Fibroblast of lung (primary cell): ENCODE measurements around the gene CNDP1. TPM values are rescaled to one million over a fixed set of nuclear protein-coding genes. Genes with fewer than 3 reads are reported as not detected.
"Not testable (repeated sequence)": the region's sequence is repeated elsewhere in the genome, so short reads cannot be mapped to it uniquely, and the experiment has no call there.

Experiments used
- DNase-seq, 2 donors: peaks; one replicate each; pipeline versions ENCODE4 v3.0.0 to v3.0.0-alpha.2; 2010; ENCODE audit warnings: low read depth in 2 of 2
- H2AFZ ChIP-seq: 2 replicates; pipeline ENCODE4 v1.5.1; 2012; ENCODE audit warnings: low read length, control low read depth, inconsistent platforms
- H3K27ac ChIP-seq: 2 replicates; pipeline ENCODE4 v1.5.1; 2011; ENCODE audit warnings: low read length, control low read depth; ENCODE audit not compliant: insufficient read depth
- H3K27me3 ChIP-seq: 2 replicates; pipeline ENCODE4 v1.5.1; 2011; ENCODE audit warnings: mild to moderate bottlenecking, low read length; ENCODE audit not compliant: control insufficient read depth, insufficient read depth
- H3K36me3 ChIP-seq: 2 replicates; pipeline ENCODE4 v1.5.1; 2011; ENCODE audit warnings: low read length; ENCODE audit not compliant: control insufficient read depth, insufficient read depth
- H3K4me1 ChIP-seq: 2 replicates; pipeline ENCODE4 v1.5.1; 2011; ENCODE audit warnings: low read length; ENCODE audit not compliant: control insufficient read depth, insufficient read depth; ENCODE audit errors: extremely low read depth
- H3K4me2 ChIP-seq: 2 replicates; pipeline ENCODE4 v1.5.1; 2011; ENCODE audit warnings: low read length, control low read depth; ENCODE audit not compliant: insufficient read depth; ENCODE audit errors: extremely low read depth
- H3K4me3 ChIP-seq, 4 experiments: fragments of 200-600 bp in 1 of 4; sonication (generic) in 1 of 4; replicated peaks in 1 of 4; 2 replicates each; pipeline ENCODE4 v1.5.1; 2011 to 2016; ENCODE audit warnings: low read length in 4 of 4, low read depth in 3 of 4, mild to moderate bottlenecking in 3 of 4, control low read depth in 2 of 4, inconsistent platforms in 1 of 4, mixed read lengths in 1 of 4; ENCODE audit not compliant: insufficient read depth in 1 of 4; ENCODE audit errors: control extremely low read depth in 1 of 4
- H3K79me2 ChIP-seq: 2 replicates; pipeline ENCODE4 v1.5.1; 2012; ENCODE audit warnings: mild to moderate bottlenecking, low read length, inconsistent platforms; ENCODE audit not compliant: control insufficient read depth, insufficient read depth
- H3K9ac ChIP-seq: 2 replicates; pipeline ENCODE4 v1.5.1; 2011; ENCODE audit warnings: mild to moderate bottlenecking, low read length, control low read depth; ENCODE audit not compliant: insufficient read depth
- H3K9me3 ChIP-seq: 2 replicates; pipeline ENCODE4 v1.5.1; 2012; ENCODE audit warnings: low read depth, low read length; ENCODE audit not compliant: control insufficient read depth, insufficient read depth
- H4K20me1 ChIP-seq: 2 replicates; pipeline ENCODE4 v1.5.1; 2011; ENCODE audit warnings: low read length; ENCODE audit not compliant: control insufficient read depth, insufficient read depth; ENCODE audit errors: extremely low read depth
- EZH2 ChIP-seq: IDR thresholded peaks from 2 replicates; pipeline ENCODE4 v1.5.1; 2012; ENCODE audit warnings: low read length, control low read depth, mild to moderate bottlenecking; ENCODE audit errors: missing control alignments
- polyA plus RNA-seq, 2 donors: library from polyadenylated mRNA; depleted of rRNA in 1 of 2; stranded (reverse) in 1 of 2; unstranded in 1 of 2; fragments of >200 nt; gene quantifications; 2 replicates each; pipeline ENCODE4 v1.2.1, GENCODE V29; 2011 to 2012; ENCODE audit warnings: missing spikeins in 1 of 2
- total RNA-seq: library from RNA; depleted of rRNA; stranded (reverse); fragments of >200 nt; gene quantifications from 2 replicates; pipeline ENCODE4 v1.2.1, GENCODE V29; 2014
- TF ChIP-seq, protein P1 (sequence below), 2 donors: IDR thresholded peaks in 1 of 2; conservative IDR thresholded peaks in 1 of 2; 1 replicate in 1 of 2; 2 replicates in 1 of 2; pipeline ENCODE4 v1.5.1; 2011 to 2012; ENCODE audit warnings: low read length in 2 of 2, control low read depth in 1 of 2, inconsistent platforms in 1 of 2, low read depth in 1 of 2, mild to moderate bottlenecking in 1 of 2

The CNDP1 gene
- total and polyA plus RNA-seq, 2 donors (not counting 1 experiment from before 2014, with no cell fraction given): not detected

DNA sequence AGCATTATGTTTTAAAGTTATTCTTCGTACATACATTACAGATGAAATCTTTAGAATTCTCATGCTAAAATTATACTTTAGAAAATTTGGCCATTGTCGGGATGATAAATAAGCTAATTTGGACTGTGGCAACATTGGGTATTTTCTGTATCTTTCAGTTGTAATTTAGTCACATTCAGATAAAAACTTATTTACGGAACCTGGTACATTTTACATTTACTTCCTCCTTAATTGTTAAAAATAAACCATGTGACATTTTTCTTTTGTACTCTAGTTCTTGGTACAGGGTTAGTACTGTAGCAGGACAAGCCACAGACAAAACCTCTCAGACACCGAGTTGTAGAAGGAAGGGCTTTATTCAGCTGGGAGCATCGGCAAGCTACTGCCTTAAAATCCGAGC lies 33.9 kb upstream of the CNDP1 start:
- Histone ChIP-seq H4K20me1 (no peaks in the 10 kb centered on the region), H3K9ac (no peak overlapping the region), H3K4me2 (no peak overlapping the region), H3K36me3 (peaks cover 4% of the 10 kb centered on the region), H3K27me3 (no peaks in the 10 kb centered on the region), H2AFZ (no peak overlapping the region), H3K9me3 (no peaks in the 10 kb centered on the region), H3K27ac (no peak overlapping the region), H3K4me3 (no peak overlapping the region), H3K4me1 (peaks cover 2% of the 10 kb centered on the region), H3K79me2 (peaks cover 19% of the 10 kb centered on the region)
- TF ChIP-seq, protein P1, sequence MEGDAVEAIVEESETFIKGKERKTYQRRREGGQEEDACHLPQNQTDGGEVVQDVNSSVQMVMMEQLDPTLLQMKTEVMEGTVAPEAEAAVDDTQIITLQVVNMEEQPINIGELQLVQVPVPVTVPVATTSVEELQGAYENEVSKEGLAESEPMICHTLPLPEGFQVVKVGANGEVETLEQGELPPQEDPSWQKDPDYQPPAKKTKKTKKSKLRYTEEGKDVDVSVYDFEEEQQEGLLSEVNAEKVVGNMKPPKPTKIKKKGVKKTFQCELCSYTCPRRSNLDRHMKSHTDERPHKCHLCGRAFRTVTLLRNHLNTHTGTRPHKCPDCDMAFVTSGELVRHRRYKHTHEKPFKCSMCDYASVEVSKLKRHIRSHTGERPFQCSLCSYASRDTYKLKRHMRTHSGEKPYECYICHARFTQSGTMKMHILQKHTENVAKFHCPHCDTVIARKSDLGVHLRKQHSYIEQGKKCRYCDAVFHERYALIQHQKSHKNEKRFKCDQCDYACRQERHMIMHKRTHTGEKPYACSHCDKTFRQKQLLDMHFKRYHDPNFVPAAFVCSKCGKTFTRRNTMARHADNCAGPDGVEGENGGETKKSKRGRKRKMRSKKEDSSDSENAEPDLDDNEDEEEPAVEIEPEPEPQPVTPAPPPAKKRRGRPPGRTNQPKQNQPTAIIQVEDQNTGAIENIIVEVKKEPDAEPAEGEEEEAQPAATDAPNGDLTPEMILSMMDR (conservative IDR thresholded peaks at IDR 0.05 in 1 of 2, IDR thresholded peaks at IDR 0.05 in 1 of 2; ENCODE audit: low read depth in 1 of 2, low read length in 2 of 2): no peak
- TF ChIP-seq EZH2: no peak
- DNase-seq: no peak

DNA sequence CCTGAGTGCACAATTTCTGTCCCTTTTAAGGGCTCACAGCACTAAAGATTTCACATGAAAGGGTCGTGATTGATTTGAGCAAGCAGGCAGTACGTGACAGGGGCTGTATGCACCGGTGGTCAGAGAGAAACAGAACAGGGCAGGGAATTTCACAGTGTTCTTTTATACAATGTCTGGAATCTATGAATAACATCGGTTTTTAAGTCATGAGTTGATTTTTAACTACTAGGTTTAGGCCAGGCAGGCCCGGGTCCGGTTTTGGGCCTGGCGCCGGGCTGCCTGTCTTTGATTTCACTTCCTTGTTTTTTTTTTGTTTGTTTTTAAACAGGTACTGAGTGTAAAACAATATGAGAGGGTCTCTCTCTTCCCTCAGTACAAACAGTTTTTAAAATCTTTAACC lies 33.5 kb upstream of the CNDP1 start:
- H3K36me3 ChIP-seq, H4K20me1 ChIP-seq, H3K27ac ChIP-seq, H3K9ac ChIP-seq, H3K27me3 ChIP-seq, H2AFZ ChIP-seq, H3K9me3 ChIP-seq, DNase-seq, H3K4me1 ChIP-seq, H3K4me2 ChIP-seq, H3K4me3 ChIP-seq: not testable (repeated sequence)
- peaks cover 19% of the 10 kb centered on the region for H3K79me2 ChIP-seq

DNA sequence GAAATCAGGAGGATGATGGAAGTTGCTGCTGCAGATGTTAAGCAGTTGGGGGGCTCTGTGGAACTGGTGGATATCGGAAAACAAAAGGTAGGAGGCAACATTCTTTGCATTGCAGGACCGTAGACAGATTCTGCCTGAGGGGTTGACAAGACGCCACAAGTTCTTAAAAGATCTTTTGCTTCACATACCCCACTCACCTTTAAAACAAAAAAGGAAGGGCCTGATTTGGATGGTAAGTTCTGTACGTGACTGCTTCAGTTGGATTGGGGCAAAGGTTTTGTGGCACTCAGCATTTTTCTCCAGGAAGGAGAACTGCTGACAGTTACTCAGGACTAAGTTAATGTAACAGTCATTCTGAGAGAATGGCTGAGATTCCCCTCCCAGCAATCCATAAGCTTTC lies 32.9 kb upstream of the CNDP1 start:
- no peak overlapping the region for H2AFZ ChIP-seq
- no peaks in the 10 kb centered on the region for H4K20me1 ChIP-seq
- H3K4me2 ChIP-seq: no peak overlapping the region
- H3K4me1 ChIP-seq: peaks cover 2% of the 10 kb centered on the region
- no peak overlapping the region for H3K27ac ChIP-seq
- peaks cover 6% of the 10 kb centered on the region for H3K36me3 ChIP-seq
- TF ChIP-seq, protein P1 (conservative IDR thresholded peaks at IDR 0.05 in 1 of 2, IDR thresholded peaks at IDR 0.05 in 1 of 2; ENCODE audit: low read depth in 1 of 2, low read length in 2 of 2): no peak
- TF ChIP-seq EZH2: no peak
- no peak overlapping the region for H3K4me3 ChIP-seq
- no peaks in the 10 kb centered on the region for H3K27me3 ChIP-seq
- no peak overlapping the region for H3K9ac ChIP-seq
- H3K79me2 ChIP-seq: peaks cover 19% of the 10 kb centered on the region
- no peak for DNase-seq
- H3K9me3 ChIP-seq: no peaks in the 10 kb centered on the region
